Activated CD8-positive, alpha-beta memory T cell treated with anti-CD3 and anti-CD28 coated beads, Interleukin-2, amount 50 U/mL, for 48 hours (primary cell): ENCODE results near the gene RAB11FIP5.
"Not testable (repeated sequence)": the region's sequence is repeated elsewhere in the genome, so short reads cannot be mapped to it uniquely, and the experiment has no call there.

Experiments
- DNase-seq: peaks from one replicate; pipeline ENCODE4 v3.0.0-alpha.2; 2020

Gene RAB11FIP5

DNA sequence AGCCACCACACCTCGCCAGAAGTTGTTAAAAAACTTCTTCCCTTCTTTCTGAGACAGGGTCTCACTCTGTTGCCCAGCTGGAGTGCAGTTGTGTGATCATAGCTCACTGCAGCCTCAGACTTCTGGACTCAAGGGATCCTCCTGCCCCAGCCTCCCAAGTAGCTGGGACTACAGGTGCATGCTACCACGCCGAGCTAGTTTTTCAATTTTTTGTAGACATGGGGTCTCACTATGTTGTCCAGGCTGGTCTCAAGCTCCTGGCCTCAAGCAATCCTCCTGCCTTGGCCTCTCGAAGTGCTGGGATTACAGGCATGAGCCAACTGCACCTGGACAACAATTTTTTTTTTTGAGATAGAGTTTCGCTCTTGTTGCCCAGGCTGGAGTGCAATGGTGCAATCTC is 47.7 kb downstream of the RAB11FIP5 start:
- not testable (repeated sequence) for DNase-seq

DNA sequence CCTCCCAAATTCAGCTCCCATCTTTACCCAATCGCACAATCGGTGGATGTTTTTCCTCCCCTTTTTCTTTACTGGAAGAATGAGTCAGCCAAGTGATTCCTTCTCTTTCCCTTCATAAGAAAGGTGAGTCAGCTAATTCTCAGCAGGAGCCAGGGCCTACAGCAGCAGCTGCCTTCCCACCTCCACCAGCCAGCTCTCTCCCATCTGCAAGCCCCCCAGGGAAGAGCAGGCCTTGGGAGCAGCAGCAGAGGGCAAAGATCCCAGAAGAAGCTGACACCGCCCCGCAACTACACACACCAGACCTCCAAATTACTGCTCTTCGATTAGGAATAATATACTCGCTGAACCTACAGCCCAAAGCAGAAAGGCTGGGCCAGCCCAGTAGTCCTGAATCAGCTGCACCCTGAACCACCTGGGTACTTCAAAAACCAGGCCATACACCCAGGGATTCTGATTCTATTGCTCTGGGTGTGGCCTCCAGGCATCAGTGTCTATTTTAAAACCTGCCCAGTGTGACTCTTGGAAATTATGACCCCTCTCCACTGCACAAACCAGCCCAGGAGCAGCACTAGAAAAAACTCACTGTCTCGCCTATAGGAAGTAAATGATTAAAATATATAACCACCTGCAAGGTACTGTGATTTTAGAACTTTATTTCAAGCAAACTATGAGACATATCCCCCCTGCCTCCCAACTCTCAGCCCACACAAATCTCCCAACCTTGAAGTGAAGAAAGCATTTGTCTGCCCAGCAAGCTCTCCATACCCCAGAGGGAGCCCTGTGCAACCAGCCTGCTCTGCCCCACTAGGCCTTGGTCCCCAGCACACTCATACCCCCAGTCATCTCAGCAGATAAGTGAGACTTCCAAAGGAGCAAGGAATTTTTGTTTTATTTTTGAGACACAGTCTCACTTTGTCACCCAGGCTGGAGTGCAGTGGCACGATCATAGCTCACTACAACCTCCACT is 48.6 kb downstream of the RAB11FIP5 start:
- no peak for DNase-seq

DNA sequence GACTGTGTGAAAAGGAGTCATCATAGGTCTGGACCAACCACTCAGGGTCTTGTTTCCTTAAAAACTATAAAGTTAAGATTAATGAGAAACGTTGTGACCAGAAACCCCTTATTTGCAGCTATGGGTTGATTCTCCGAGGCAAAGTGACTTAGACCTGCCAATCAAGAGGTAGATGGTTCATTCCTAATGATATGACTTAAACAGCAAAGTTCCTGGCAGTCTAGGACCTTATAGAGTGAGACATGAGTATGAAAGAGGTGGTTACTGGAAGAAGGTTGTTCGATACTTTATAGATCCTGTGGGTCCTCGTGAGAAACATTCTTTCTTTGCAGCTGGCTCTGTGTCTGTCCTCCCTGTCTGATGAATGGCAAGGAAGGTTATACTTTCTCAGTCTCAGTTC is 49.3 kb downstream of the RAB11FIP5 start:
- no peak for DNase-seq

DNA sequence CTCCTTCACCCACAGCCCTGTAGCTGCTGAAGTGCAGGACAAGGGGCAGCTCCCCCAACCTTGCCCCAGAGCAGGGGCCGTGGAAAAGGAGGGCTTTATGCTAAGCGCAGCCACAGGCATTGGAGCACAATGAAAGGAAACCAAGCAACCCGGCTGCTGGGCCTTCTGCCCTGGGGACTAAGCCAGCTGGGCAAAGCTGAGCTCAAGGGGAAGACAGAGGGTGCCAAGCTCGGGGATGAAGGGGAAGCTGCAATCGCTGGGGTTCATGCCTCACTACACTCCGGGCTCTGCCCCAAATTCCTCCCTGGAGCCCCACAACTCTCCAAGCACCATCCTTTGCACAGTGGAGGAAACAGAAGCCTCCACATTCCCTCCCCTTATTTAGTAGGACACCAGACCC is 53.6 kb downstream of the RAB11FIP5 start:
- no peak for DNase-seq

DNA sequence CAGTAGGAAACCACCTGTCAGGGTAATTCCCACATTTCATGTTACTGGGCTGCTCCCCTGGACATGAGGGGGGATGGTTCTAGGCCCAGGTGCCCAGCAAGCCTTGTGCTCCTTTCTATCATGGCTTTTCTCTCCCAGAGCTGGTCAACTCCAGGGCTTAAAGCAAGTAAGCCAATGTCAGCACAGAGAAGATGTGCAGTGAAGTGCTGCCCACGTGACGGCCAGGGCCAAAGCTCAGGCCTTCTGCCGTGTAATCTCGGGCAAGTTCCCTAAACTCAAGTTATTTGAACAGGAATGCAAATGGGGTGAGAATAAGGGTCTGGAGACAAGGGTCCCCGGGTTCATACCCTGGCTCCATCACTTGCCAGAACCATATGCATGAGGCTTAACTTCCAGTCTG is 57.8 kb downstream of the RAB11FIP5 start:
- no peak for DNase-seq

DNA sequence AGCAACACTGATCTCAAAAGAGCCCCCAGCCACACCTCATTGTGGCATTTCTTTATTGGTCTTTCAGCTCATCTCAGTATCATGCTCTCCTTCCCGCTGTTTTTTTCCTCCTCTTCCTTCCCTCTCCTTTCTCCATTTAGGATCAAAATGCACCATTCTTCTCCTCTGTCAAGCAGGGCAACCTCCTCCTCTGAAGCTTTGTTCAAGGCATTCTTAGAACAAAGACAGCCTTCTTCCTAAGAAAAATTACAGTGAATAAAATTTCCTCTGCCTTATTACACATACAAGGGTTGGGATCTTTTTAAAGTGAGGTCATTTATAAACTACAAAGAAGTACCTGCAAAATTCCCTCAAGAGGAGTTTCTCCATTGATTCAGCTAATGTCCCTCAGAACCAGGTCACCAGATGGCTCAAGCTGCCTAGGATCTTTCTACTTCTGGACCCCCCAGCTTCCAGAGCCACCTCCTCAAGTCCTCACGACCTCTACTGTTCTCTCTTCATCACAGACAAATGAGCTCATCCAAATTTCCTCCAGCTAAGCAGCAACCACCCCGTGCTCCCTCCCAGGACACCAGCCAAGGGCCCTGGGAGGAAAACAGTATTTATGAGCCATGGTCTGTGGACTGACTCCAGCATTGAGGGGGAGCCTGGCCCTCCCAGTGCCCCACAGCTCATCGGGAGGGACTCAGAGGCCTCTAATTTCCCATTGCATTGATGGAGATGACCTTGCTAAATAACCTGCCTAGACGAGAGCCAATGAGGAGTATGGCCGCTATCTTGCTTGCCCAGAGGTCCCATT is 59.2 kb downstream of the RAB11FIP5 start:
- DNase-seq: no peak

DNA sequence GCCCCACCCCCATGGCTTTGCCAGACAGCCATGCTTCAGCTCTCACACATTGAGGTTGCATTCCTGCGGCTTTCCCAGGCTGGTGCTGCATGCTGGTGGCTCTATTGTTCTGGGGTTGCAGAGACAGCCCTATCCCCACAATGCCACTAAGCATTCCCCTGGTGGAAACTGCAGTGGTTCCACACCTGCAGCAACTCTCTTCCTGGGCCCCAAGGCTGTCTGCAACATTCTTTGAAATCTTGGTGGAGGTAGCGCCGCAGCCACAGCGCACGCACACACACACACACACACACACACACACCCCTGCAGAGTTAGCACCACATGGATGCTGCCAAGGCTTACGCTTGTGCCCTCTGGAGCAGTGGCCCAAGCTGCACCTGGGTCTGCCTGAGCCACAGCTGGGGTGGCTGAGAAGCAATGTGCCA is 62.6 kb downstream of the RAB11FIP5 start:
- DNase-seq: no peak

DNA sequence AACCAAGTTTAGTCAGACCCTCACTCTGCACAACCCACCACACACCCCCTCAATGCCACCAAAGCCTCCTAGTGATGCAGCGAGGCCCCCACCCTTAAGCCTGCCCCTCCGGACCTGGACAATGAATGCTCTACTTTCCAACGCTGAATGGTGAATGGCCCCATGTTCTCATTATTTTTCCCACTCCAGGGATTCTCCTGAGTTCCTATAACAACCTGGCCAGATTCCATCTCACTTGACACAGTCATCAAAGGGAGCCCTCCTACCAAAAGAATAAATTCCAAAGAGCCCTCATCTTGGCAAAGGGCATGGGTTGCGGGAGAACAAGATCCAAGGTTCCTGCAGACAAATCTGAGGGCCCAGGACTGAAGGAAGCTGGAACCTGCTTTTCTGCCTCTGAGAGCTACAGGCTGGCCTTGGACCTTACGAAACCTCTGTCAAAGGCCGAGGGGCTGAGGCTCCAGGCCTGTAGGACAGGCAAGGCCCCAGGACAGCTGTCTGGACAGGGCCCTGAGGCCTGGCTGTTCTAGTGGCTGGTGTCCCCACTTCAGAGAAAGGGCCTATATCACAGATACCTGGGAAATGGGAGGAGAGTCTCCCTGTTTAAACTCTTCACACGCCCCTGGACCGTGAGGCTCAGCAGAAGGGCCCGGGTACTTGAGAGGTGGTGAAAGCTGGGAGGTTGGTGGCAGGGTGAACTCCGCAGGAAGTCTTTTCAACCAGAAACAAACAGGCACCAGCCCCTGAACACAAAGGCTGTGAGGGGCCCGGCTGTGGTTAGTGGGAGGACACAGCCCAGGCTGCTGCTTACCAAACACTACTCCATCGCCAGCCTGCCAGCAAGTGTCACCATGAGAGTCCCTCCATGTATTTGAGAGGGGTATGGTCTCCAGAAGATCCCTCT is 68.6 kb downstream of the RAB11FIP5 start:
- DNase-seq: no peak

DNA sequence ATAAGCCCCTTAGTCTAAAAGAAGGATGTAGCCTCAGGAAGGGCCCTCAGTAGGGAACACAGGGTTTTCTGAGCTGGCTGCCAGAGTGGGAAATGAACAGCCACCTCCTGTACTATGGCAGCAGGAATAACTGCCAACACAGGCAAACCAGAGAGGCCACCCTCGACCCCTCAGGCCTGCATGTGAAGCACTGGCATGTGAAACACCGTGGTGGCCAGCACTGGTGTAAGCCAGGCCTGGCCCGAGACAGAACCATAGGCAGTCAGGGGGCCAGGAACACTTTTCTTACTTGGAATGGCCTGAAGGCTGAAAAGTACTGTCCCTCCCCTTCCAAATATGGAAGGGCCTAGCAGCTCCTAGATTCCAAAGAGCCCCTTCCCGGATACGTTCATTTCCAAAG is 69.5 kb downstream of the RAB11FIP5 start:
- DNase-seq: no peak

DNA sequence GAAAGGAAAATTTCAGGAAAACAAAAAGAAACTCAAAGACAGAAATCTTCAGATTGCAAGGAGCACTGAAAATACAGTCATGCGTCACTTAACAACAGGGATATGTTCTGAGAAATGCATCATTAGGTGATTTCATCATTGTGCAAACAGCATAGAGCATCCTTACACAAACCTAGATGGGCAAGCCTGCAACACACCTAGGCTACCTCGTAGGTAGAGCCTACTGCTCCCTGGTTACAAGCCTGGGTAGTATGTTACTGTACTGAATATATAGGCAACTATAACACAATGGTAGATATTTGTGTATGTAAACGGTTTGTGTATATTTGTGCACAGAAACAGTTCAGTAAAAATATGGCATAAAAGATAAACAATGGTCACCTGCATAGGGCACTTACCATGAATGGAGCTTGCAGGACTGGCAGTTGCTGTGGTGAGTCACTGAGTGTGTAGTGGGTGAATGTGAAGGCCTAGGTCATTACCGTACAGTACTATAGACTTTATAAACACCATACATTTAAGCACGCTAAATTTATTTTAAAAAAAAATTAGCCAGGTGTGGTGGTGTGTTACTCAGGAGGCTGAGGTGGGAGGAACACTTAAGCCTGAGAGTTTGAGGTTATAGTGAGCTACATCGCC is 74.7 kb downstream of the RAB11FIP5 start:
- DNase-seq: no peak

DNA sequence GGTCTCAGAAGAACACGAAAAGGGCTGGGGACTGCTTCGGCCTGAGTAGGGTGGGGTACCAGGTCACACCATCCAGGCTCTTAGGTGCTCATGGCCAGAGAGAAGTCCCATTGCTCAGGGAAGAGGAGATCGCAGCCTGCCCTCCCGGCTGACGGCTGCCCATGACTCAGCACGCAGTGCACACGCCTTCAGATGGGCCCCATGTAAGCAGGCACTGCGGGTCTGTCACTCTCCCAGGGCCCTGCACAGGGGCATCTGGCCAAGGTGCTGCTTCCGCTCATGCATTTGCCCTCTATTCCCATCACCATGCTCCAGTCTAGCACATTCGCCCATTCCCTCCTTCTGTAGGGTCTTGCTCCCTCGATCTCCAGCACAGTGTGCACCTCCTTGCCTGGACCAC is 76.0 kb downstream of the RAB11FIP5 start:
- DNase-seq: no peak

DNA sequence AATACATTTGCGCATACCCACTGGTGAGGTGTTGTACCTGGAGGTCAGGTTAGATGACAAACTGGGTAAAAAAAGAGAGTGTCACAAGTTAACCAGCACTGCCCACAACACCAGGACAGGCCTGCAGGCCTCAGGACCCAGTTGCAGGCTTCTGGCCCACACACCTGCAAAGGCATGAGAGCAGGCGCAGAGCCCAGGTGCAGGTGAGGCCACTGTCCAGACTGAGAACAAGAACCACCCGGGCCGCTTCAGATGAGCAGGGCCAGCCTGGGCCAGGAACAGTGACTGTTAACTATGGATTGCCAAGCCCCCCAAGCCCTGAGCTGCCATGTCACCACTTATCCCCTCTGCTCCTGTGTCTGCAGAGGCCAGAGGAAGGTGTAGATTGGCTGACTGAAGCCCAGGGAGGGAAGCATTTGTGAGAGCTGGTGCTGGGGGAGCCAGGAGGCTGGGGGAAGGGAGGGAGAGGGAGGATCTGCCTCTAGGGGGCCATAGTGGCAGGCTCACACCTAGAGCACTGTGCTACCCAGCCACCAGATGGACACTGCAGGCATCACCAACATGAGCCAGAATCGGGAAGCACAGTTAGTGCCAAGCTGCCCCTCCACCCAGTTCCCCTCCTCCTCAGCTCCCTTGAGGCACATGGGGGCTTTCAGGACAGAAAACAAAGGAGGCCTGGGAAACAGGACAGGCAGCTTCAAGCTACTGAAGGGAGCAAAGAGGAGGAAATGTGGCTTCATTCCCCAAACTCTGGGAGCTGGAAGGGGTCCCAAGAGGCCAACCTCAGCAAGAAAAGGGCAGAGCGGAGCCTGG is 76.6 kb downstream of the RAB11FIP5 start:
- DNase-seq: no peak

DNA sequence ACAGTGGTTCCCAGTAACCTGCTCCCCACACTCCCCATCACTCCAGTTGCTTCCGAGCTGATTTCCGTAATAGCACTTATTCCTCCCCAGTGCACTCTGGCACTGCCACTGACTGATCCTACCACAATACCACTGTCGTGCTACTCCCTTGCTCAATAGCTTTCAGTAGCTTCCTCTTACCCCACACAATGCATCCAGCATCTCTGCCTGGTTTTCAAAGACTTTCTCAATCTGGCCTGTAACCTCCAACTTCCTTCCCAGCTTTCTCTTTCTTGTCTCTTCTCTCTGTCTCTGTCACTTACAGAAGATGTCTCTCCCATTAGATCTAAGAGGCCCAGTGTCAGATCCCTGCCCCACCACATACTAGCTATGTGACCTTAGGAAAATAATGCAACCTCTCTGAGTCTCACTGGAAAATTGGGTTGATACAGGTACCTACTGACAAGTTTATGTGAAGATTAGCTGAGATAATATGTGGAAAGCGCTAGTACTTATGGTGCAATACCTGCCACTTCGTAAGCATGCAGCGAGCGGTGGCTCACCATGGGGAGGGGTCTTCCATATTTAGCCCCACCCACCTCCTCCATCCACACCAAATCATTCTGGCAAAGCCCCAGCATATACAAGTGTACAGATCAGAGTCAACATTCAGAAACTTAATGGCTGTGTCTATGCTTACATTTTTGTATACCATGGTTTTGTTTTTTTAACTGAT is 77.9 kb downstream of the RAB11FIP5 start:
- no peak for DNase-seq

DNA sequence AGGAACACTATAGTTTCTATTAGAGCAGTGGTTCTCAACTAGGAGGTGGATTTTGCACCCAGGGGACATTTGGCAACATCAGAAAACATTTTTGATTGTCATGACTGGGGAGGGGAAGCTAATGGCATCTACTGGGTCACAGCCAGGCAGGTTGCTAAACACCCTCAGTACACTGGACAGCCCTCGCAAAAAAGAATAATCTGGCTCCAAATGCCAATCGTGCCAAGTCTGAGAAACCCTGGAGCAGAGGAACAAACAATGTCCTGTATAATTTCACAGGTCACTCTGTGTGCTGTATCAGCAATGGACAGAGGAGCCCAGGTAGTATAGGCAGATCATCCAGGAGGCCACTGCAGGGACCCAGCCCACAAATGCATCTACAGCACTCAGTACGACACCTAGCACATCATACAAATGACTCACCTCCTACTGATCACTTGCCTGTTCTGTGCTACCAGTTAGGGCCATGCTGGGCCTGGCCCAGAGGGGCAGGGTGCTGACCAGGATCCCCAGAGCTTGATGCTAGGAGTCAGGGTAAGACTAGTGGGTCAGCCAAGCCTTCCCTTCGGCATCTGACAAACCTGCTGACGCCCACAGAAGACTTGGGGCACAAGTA is 78.9 kb downstream of the RAB11FIP5 start:
- DNase-seq: no peak

DNA sequence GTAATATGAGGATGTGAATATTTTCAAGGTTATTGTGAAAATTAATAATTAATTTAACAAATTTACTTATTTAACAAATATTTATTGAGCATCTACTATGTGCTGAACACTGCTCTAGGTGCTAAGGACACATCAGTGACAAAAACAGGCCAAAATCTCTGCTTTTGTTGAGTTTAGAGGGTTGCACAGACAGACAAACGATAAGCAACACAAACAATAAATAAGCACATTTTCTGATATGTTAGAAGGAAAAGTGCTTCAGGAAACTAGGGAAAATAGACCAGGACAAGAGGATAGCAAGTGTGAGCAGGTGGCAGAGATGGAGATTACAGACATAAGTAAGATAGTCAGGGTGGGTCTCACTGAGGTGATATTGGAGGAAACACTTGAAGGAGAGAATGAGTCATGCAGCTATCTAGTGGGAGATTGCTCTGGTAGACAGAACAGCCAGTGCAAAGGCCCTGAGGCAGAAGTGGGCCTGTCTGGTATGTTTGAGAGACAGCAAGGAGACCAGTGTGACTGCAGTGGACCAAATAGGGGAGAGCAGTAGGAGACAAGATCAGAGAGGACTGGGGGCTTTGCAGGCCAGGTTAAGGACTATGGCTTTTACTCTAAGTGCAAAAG is 79.5 kb downstream of the RAB11FIP5 start:
- no peak for DNase-seq

DNA sequence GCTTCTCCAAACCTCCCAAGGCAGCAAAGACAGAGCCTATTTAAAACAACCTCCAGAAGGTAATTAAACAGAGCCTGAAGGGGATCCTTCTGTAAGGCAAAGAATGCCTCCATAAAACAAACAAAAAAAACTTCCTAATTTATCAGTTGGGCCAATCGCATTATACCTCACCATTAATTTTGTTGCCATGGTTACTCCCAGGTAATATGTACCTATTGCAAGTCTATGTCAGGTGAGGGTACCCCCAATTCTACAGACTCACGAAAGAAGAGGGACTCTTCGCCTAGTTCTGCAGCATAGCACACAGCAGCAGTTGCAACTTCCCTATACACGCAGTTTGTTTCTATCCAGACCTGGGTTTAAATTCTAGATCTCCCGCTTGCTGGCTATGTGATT is 80.0 kb downstream of the RAB11FIP5 start:
- no peak for DNase-seq

DNA sequence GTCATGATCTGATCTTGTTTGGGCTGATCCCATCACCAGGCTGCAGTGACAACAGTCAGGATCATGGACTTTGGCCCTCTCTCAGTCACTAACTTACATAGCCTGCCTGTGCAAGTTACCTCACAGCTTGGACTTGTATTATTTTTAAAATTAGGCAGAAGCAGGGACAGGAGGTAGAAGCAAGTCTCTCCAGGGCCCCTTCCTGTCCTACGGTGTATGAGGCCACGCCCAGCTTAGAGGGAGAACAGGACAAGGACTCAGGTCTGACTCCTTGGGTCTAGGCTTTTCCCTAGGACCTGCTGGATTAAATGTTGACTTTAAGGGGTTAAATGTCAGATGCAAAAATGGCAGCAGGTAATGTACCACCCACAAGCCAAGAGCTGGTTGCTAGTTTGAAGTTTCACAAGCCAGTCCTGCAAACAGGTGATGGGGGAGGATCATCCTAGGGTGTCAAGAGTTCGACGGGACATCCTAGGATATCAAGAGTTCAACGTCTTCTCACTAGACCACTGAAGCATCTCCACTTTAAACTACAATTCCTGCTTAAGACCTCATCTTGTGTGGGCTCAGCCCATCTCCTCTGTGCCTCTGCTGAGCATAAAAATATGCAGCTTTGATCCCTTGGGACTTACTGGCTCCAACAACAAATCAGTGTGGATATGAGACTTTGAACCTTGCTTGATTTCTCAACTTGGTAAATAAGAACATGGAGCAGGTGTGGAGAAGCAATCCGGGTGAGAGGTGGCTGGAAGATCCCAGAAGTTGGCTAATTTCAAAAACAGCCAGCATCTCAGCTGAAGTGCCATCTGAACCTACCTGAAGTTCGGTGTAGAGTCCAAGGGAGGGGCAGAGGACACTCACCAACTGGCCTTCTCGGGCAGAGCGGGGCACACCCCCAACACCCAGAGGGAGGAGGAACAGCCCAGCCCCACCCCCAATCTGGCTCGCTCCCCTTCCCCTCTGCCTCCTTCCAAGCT is 80.7 kb downstream of the RAB11FIP5 start:
- no peak for DNase-seq

DNA sequence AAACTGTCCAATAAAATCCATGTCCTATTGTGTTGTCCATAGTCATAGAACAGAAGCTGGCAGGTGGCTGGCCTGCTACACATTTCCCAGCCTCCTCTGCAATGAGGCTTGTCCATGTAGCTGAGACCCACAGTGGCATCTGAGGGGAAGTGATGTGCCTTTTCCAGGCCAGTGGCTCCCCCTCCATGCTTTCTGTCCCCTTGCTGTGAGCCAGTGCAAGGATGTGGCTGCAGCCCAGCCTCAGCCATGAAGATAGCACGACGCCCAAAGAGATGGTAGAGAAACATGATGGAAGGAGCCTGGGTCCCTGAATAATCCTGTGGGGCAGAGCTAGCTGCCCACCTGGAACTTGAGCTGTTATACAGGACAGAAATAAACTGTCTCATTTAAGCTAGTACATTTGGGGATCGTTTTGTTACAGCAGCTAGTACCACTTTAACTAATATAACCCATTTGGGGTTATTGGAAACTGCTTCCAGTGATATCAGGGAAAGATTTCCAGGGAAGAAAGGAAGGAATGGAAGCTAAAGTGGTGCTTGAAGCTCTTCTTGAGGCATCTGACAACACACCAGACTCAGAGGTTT is 81.6 kb downstream of the RAB11FIP5 start:
- DNase-seq: no peak
